ENCODE measurements around the gene CNR2.

- TF ChIP-seq POLR2AphosphoS5 (IDR thresholded peaks at IDR 0.05; ENCODE audit: low read depth, low read length) (no peak), SIN3A (IDR thresholded peaks at IDR 0.05; ENCODE audit: borderline replicate concordance, insufficient read depth, low read length) (no peak), TAF1 (IDR thresholded peaks at IDR 0.05; ENCODE audit: borderline replicate concordance, insufficient read depth, low read length) (no peak)
- TF ChIP-seq, protein P1, sequence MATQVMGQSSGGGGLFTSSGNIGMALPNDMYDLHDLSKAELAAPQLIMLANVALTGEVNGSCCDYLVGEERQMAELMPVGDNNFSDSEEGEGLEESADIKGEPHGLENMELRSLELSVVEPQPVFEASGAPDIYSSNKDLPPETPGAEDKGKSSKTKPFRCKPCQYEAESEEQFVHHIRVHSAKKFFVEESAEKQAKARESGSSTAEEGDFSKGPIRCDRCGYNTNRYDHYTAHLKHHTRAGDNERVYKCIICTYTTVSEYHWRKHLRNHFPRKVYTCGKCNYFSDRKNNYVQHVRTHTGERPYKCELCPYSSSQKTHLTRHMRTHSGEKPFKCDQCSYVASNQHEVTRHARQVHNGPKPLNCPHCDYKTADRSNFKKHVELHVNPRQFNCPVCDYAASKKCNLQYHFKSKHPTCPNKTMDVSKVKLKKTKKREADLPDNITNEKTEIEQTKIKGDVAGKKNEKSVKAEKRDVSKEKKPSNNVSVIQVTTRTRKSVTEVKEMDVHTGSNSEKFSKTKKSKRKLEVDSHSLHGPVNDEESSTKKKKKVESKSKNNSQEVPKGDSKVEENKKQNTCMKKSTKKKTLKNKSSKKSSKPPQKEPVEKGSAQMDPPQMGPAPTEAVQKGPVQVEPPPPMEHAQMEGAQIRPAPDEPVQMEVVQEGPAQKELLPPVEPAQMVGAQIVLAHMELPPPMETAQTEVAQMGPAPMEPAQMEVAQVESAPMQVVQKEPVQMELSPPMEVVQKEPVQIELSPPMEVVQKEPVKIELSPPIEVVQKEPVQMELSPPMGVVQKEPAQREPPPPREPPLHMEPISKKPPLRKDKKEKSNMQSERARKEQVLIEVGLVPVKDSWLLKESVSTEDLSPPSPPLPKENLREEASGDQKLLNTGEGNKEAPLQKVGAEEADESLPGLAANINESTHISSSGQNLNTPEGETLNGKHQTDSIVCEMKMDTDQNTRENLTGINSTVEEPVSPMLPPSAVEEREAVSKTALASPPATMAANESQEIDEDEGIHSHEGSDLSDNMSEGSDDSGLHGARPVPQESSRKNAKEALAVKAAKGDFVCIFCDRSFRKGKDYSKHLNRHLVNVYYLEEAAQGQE (IDR thresholded peaks at IDR 0.05; ENCODE audit: insufficient read depth in 1 of 2, low read depth in 2 of 2, low read length in 2 of 2), result no peak
Observed at GRCh38 chr1:23867895-23868556, 45.1 kb downstream of the CNR2 start, which contains the start of gene FUCA1.
